Epithelial cell of esophagus (primary cell): ENCODE data around the gene MAX.
"Not testable (repeated sequence)": the region's sequence is repeated elsewhere in the genome, so short reads cannot be mapped to it uniquely, and the experiment has no call there.

Source experiments
- DNase-seq: peaks from one replicate; pipeline ENCODE4 v3.0.0; 2010; ENCODE audit warnings: low read depth
- H3K4me3 ChIP-seq: 2 replicates; pipeline ENCODE4 v1.5.1; 2011; ENCODE audit warnings: mild to moderate bottlenecking, low read length, control low read depth
- CTCF ChIP-seq: IDR thresholded peaks from 2 replicates; pipeline ENCODE4 v1.5.1; 2011; ENCODE audit warnings: low read depth, mild to moderate bottlenecking, low read length, control low read depth, inconsistent platforms; ENCODE audit not compliant: insufficient read depth; ENCODE audit errors: missing control alignments

Gene MAX

DNA sequence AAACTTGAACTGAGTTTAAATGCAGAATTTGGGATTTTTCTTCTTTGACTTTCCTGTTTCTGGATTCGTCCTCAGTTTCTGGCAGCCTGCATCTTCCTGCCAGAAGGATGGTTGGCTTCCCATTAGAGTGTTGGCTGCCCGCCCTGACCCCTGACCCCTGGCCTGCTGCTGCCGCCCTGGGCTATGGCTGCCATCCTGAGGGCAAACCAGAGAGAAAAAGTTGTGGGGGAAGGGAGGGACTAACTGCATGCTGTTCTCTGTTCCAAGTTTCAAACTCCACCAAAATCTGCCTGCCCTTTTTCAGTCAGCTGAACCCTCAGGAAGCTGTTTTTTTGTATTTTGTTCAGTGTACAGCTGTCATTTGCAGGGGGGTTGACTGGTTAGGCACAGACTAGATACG is 67.3 kb downstream of the MAX start:
- no peak for DNase-seq
- H3K4me3 ChIP-seq, result no peak overlapping the region
- TF ChIP-seq CTCF, result no peak

GRCh38 chr14:65034021-65034420 is 68.3 kb downstream of the MAX start:
- no peak for DNase-seq
- H3K4me3 ChIP-seq, result no peak overlapping the region
- no peak for TF ChIP-seq CTCF

GRCh38 chr14:65033181-65033580 is 69.1 kb downstream of the MAX start:
- H3K4me3 ChIP-seq, result no peak overlapping the region
- no peak for DNase-seq
- TF ChIP-seq CTCF, result no peak

- TF ChIP-seq CTCF, result no peak
- H3K4me3 ChIP-seq, result no peak overlapping the region
- DNase-seq, result no peak
Observed at GRCh38 chr14:65032319-65032718, 70.0 kb downstream of the MAX start.

DNA sequence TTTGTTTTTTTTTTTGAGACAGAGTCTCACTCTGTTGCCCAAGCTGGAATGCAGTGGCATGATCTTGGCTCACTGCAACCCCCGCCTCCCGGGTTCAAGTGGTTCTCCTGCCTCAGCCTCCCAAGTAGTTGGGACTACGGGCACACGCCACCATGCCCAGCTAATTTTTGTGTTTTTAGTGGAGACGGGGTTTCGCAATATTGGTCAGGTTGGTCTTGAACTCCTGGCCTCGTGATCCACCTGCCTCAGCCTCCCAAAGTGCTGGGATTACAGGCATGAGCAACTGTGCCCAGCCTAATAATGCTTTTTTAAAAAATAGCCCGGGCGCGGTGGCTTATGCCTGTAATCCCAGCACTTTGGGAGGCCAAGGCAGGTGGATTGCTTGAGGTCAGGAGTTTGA is 71.0 kb downstream of the MAX start:
- not testable (repeated sequence) for DNase-seq

DNA sequence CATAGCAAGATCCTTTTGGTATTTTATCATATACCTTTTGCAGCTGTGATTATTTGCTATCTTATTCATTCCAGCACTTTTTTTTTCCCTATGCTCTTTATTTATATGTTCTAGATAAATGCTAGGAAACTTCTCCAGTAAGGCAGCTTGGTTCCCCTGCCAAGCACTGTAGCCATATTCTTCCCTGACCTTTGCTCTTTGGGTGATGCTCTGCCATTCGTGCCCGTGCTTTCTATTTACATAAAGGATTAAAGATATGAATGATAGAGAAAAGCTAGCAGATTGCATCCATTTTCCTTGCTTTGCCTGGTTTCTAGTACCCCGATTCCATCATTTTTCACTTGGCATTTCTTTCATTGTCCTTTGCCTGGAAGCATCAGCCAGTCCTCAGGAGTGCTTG is 73.4 kb downstream of the MAX start:
- H3K4me3 ChIP-seq, result no peak overlapping the region
- no peak for DNase-seq
- TF ChIP-seq CTCF, result no peak

More for the DNA sequence above, 71.0 kb downstream of the MAX start:
- not testable (repeated sequence) for H3K4me3 ChIP-seq

DNA sequence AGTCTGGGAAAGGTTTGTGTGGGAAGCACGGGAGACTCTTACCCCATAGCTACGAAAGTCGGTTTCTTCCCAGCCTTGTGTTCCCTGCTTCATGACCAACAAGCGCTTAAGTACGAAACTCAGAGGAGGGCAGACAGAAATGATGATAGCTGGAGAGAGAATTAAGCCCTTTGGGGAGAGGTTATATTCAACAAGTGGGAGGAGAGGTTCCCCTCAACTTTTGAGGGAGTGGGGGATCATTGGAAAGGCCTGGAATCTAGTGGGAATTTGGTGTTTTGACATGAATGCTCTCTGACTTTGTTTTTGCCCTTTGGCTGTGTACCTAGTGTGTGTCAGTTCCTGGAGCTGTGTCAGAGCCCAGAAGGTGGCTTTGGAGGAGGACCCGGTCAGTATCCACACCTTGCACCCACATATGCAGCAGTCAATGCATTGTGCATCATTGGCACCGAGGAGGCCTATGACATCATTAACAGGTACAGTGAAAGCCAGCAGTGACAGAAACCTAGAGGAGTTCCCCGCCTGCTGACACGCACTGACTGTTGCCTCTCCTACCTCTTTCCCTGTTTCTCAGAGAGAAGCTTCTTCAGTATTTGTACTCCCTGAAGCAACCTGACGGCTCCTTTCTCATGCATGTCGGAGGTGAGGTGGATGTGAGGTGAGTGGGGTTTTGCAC is 75.1 kb downstream of the MAX start:
- TF ChIP-seq CTCF, result no peak
- H3K4me3 ChIP-seq, result no peak overlapping the region
- DNase-seq, result peak; percentile 40
